T-helper 17 cell (primary cell): Measurements from ENCODE around the gene GALNTL6. TPM values are rescaled to one million over a fixed set of nuclear protein-coding genes. Genes with fewer than 3 reads are reported as not detected.

Experiments used
- ATAC-seq: fragments of 150-1000 bp; cut with Tn5 transposase; 2 replicates; pipeline ENCODE4 v1.10.0; 2021; ENCODE audit warnings: mild to moderate bottlenecking, moderate library complexity
- DNase-seq, 3 donors: peaks; one replicate each; pipeline versions ENCODE4 v3.0.0 to v3.0.0-alpha.2; 2020 to 2021
- H3K9me3 ChIP-seq: one replicate; pipeline ENCODE4 v1.7.0; 2013; ENCODE audit warnings: low read length, mild to moderate bottlenecking; ENCODE audit not compliant: control insufficient read depth, poor library complexity, severe bottlenecking
- H3K27ac Mint-ChIP-seq: one replicate; pipeline ENCODE4 v1.8.0; 2022; ENCODE audit warnings: mild to moderate bottlenecking, moderate library complexity, mixed read lengths
- H3K27me3 Mint-ChIP-seq: one replicate; pipeline ENCODE4 v1.8.0; 2022; ENCODE audit warnings: mixed read lengths
- H3K36me3 Mint-ChIP-seq: one replicate; pipeline ENCODE4 v1.8.0; 2022; ENCODE audit warnings: low read depth, mixed read lengths
- H3K4me1 Mint-ChIP-seq: one replicate; pipeline ENCODE4 v1.8.0; 2022; ENCODE audit warnings: mild to moderate bottlenecking, mixed read lengths
- H3K4me3 Mint-ChIP-seq: one replicate; pipeline ENCODE4 v1.8.0; 2022; ENCODE audit warnings: mild to moderate bottlenecking, moderate library complexity, mixed read lengths
- total RNA-seq, 4 donors: library from RNA in 2 of 4; stranded (reverse) in 2 of 4; gene quantifications; one replicate each; pipeline ENCODE4 v1.2.3 and lab custom pipeline; 2022 to 2026

GALNTL6 gene
- total RNA-seq (not detected), total RNA-seq (lab: John Stamatoyannopoulos, UW) (0 reads per million in 2 donors)

DNA sequence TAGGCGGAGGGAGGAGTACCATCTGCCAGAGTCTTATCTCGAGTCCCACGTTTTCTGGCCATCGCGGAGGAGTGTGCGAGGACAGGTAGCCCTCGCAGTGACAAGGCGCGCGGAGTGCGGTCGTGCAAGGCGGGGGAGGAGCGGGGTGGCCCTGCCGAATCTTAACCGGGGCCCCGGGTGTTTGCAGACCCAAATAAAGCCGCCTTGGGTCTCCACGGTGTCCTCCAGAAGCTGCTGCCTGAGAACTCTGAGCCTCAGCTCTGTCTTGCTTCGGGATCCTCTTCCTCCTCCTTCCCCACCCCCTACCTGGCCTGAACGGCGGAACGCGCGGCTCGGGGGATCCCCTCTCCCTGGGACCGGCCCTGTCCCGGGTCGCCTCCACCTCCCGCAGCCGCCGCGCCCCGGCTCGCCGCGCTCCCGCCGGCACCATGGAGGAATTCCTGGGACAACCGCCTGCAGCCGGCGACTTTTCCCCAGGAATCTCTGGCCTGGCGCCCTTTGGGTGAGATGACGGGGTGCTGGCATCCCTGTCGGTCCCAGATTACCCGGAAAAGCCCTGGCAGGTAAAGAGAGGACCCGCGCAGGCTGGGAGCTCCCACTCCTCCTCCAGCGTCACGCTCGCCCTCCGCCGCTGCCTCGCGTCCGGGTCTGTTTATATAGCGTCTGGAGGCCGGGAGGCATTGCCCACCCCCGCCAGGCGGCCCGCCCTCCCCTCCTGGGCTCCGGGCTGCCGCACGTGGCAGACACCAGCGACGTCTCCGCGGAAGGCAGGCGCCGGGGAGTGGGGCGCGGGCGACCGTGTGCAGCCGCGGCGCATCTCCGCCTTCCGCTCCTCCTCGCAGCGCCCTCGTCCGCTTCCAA, at the start of gene GALNTL6:
Gene GALNTL6, plus strand, starts transcription at position 740 of the 861 bp plus-strand sequence.
- H3K9me3 ChIP-seq = no peaks in the 10 kb centered on the region
- H3K27me3 Mint-ChIP-seq = peaks cover 6% of the 10 kb centered on the region
- no peak within 1 kb of the TSS for H3K27ac Mint-ChIP-seq
- H3K4me3 Mint-ChIP-seq = peak within 1 kb of the TSS; percentile 22
- H3K4me1 Mint-ChIP-seq = no peaks in the 10 kb centered on the region
- DNase-seq (no peak), ATAC-seq (no peak)
- peaks cover 2% of the 10 kb centered on the region for H3K36me3 Mint-ChIP-seq

DNA sequence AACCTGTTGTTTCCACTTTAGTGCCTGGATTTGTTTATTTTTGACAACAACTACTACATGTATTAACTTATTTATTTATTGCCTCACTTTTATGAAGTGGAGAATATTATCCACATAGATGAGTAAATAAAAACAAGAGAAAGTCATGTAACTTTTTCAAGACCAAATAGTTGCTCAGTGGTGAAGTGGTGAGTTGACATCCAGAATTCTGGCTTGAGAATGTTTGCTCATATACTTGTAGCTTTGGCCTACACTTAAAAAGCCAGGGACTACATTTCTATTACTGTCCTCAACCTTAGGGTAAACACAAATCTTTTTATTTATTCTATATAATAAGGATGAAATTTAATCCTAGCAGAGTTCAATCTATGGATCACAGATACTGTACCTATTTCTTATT, 47.7 kb upstream of the GALNTL6 start:
- ATAC-seq (no peak), DNase-seq (no peak)
- H3K9me3 ChIP-seq = no peaks in the 10 kb centered on the region
- Mint-ChIP-seq H3K27me3 (no peaks in the 10 kb centered on the region), H3K4me3 (no peak overlapping the region), H3K36me3 (no peaks in the 10 kb centered on the region), H3K27ac (no peak overlapping the region), H3K4me1 (no peaks in the 10 kb centered on the region)

DNA sequence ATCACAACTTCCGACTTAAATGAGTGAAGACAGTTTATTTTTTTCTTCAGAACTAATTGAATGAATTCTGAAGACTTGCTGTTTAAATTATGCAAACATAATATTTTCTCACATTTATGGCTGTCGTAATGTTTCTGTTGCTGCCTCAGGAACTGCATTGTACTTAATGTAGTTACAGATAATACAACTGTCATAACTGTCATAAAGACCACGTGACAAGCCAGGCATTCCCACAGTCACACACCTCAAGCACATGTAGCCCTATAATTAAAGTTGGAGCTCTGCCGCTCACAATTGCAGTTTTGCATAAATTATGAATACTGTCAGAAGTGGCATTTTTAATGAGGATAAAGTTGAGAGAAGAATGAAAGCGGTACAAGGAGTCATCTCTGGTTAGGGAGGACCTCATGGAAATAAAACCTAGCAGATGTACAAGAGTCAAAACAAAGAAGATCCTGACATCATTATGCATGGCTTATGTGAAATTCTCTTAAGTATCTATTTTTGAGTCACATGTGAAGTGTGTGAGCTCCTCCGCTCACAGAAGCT, 38.5 kb upstream of the GALNTL6 start:
- no peaks in the 10 kb centered on the region for H3K36me3 Mint-ChIP-seq
- DNase-seq (no peak), ATAC-seq (no peak)
- no peaks in the 10 kb centered on the region for H3K27me3 Mint-ChIP-seq
- no peaks in the 10 kb centered on the region for H3K4me1 Mint-ChIP-seq
- H3K9me3 ChIP-seq = no peaks in the 10 kb centered on the region
- H3K4me3 Mint-ChIP-seq = no peak overlapping the region
- no peak overlapping the region for H3K27ac Mint-ChIP-seq

DNA sequence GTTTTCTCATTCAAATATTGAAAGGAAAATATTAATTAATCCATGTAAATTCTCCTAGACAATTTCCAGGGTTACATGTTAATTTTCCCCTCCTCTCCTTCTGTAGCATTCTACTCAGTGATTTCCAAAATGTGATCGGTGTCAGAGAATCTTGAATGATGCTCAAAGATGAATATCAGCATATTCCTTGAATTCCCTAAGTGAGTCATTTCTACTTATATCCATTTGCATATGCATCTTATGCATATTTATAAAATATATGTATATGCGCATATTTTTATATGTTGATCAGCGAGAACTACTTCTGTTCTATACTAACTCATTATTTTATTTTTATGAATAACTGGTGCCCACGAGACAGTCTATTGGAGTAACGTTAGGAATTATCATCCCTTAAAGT, 33.9 kb upstream of the GALNTL6 start:
- H3K9me3 ChIP-seq = no peaks in the 10 kb centered on the region
- H3K27ac Mint-ChIP-seq = no peak overlapping the region
- no peaks in the 10 kb centered on the region for H3K4me1 Mint-ChIP-seq
- no peak for ATAC-seq
- no peak overlapping the region for H3K4me3 Mint-ChIP-seq
- no peaks in the 10 kb centered on the region for H3K27me3 Mint-ChIP-seq
- DNase-seq = no peak
- H3K36me3 Mint-ChIP-seq = no peaks in the 10 kb centered on the region

DNA sequence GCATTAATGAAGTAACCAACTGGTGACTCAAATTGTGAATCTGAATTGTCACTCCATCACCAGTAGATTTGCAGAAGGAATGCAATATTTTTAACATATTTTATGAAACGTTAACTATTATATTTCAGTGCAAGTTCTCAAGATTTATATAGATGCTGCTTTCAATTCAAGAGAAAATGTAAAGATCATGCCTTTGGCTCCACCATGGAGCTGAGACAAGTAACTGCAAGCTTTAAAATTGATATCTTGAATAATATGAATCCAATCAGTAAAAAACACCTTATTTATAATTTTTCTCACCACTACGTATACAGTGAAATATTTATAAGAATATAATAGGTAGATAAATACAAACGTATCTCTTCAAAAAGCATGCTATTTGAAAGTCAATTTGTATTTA, 27.8 kb upstream of the GALNTL6 start:
- Mint-ChIP-seq H3K4me3 (no peak overlapping the region), H3K4me1 (no peaks in the 10 kb centered on the region), H3K36me3 (no peaks in the 10 kb centered on the region), H3K27me3 (no peaks in the 10 kb centered on the region), H3K27ac (no peak overlapping the region)
- DNase-seq (no peak), ATAC-seq (no peak)
- H3K9me3 ChIP-seq = no peaks in the 10 kb centered on the region

DNA sequence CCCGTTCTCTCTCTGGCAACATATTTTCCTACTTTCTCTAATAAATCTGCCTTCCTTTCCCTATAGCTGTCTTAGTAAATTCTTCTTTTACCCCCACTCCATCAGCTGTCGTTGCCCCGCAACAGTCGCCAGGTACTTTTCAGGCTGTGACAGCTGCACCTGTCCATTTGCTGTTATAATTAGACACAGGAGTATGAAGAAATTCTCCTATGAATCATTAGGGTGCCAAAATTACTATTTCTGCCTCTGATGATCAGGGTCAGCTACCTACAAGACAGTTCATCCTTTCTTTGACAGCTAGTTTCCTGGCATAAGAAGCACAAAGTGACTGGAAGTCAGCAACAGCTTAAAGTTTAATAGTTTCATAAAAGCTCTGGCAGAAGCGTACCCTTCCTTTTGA, 19.5 kb upstream of the GALNTL6 start:
- no peaks in the 10 kb centered on the region for H3K4me1 Mint-ChIP-seq
- DNase-seq (no peak), ATAC-seq (no peak)
- no peaks in the 10 kb centered on the region for H3K36me3 Mint-ChIP-seq
- H3K4me3 Mint-ChIP-seq = no peak overlapping the region
- H3K27ac Mint-ChIP-seq = no peak overlapping the region
- no peaks in the 10 kb centered on the region for H3K9me3 ChIP-seq
- no peaks in the 10 kb centered on the region for H3K27me3 Mint-ChIP-seq

DNA sequence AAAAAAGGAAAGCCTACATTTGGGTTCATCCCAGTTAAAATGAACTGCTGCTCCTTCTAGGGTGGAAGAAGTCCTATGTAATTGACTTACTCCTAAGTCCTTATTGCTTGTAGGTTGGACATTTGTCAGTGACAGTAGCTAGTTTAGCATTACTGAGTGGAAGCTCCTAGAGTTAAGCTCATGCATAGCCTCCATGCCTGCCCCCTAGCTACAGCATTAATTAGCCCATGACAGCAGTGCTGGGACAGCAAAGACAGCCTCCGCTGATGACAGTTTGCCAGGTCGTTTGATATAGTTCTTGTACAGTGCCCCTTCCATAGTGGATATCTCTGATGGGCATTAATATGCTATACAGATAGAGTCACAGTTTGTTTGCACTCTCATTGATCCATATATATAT, 18.7 kb upstream of the GALNTL6 start:
- Mint-ChIP-seq H3K36me3 (no peaks in the 10 kb centered on the region), H3K27ac (no peak overlapping the region), H3K4me1 (no peaks in the 10 kb centered on the region), H3K27me3 (no peaks in the 10 kb centered on the region), H3K4me3 (no peak overlapping the region)
- ATAC-seq = no peak
- no peak for DNase-seq
- H3K9me3 ChIP-seq = no peaks in the 10 kb centered on the region

DNA sequence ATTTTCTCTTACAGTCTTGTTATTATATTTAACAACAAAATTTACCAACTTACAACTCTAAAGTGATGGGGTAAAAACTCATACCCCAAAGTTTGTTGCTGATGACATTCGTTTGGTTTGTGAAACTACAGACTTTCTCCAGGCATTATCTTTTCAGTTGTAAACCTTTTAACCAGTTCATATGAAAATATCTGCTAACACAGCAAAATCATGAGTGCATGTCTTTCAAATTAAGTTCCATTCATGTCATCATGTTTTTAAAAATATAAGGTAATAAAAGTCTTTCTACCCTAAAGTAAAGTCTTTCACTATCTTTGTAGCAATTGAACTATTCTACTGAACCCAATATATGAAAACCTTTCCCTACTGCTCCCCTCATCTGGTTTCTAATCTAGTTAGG, 3.4 kb upstream of the GALNTL6 start:
- ATAC-seq (no peak), DNase-seq (no peak)
- Mint-ChIP-seq H3K4me1 (no peaks in the 10 kb centered on the region), H3K27me3 (peaks cover 6% of the 10 kb centered on the region), H3K36me3 (peaks cover 2% of the 10 kb centered on the region), H3K4me3 (no peak overlapping the region), H3K27ac (no peak overlapping the region)
- H3K9me3 ChIP-seq = no peaks in the 10 kb centered on the region

DNA sequence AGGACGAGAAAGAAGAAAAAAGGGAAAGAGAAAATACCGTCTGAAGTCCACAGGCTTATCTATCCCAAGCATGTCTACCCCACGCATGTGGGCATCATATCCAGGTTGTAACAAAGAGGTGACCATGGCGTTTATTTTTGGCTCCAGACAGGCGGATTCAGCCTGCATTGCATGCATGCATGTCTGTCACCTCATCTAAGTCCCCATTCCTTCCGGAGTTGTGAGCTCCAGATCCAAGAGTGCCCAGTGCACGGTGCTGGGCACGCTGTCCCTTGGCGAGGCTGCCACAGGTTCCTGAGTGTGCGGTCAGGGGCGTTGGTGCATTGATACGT, 905 bp upstream of the GALNTL6 start:
- H3K9me3 ChIP-seq = no peaks in the 10 kb centered on the region
- no peaks in the 10 kb centered on the region for H3K4me1 Mint-ChIP-seq
- no peak overlapping the region for H3K4me3 Mint-ChIP-seq
- H3K27ac Mint-ChIP-seq = no peak overlapping the region
- DNase-seq (no peak), ATAC-seq (no peak)
- peaks cover 2% of the 10 kb centered on the region for H3K36me3 Mint-ChIP-seq
- peaks cover 6% of the 10 kb centered on the region for H3K27me3 Mint-ChIP-seq

DNA sequence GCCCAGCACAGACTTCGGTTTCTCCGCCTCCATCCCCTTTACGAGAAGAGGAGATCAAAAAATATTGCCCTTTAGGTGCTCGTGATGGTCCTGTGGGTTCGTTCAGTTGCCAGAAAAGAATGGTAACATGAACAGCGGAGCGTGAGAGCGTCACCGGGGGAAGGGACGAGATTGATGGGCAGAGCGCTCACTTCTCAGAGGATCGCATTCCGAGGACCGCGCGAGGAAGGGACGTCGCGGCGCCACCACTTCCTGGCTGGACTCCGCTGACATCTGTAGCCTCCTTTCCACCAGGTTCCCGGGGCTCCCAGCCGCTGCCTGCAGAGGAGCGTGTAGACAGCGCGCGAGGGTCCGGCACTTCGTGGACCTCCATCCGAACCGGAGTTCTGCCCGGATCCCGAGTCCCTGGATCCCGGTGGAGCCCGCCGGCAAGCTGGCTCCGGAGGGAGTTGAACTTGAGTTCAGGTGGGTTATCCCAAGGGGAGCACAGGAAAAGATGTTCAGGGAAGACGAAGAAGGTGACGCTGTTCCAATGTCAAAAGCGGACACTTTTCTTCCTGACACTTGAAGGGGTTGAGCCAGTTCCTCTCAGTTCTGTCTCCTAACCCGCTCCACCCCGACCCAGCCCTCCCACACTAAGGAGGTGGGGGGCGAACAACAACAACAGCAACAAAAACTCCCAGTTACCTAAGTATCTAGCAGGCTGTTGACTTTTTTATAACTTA, 484 bp downstream of the GALNTL6 start:
- no peaks in the 10 kb centered on the region for H3K4me1 Mint-ChIP-seq
- DNase-seq (no peak), ATAC-seq (no peak)
- H3K36me3 Mint-ChIP-seq = peaks cover 2% of the 10 kb centered on the region
- H3K27me3 Mint-ChIP-seq = peaks cover 6% of the 10 kb centered on the region
- H3K27ac Mint-ChIP-seq = no peak overlapping the region
- H3K4me3 Mint-ChIP-seq = peak overlapping the region; percentile 22
- no peaks in the 10 kb centered on the region for H3K9me3 ChIP-seq

DNA sequence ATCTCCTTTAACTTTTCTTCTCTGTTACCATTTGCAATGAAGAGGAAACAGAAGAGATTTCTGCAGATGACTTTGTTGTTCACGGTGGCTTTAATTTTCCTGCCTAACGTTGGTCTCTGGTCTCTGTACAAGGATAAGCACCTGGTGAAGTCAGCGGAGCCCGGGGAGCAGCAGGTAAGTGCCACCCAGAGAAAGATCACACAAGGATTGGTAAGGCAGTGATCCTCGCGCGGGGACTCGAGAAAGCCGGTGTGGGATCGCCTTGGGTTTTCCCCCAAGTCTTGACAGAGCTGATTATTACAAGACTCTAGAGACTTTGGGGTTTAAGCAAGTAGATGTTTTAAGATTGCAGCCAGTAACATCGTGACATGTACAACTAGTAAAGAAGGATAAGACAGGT, 1.3 kb downstream of the GALNTL6 start:
- no peaks in the 10 kb centered on the region for H3K4me1 Mint-ChIP-seq
- H3K36me3 Mint-ChIP-seq = peaks cover 2% of the 10 kb centered on the region
- no peak overlapping the region for H3K4me3 Mint-ChIP-seq
- peaks cover 6% of the 10 kb centered on the region for H3K27me3 Mint-ChIP-seq
- no peak overlapping the region for H3K27ac Mint-ChIP-seq
- ATAC-seq (no peak), DNase-seq (no peak)
- H3K9me3 ChIP-seq = no peaks in the 10 kb centered on the region

DNA sequence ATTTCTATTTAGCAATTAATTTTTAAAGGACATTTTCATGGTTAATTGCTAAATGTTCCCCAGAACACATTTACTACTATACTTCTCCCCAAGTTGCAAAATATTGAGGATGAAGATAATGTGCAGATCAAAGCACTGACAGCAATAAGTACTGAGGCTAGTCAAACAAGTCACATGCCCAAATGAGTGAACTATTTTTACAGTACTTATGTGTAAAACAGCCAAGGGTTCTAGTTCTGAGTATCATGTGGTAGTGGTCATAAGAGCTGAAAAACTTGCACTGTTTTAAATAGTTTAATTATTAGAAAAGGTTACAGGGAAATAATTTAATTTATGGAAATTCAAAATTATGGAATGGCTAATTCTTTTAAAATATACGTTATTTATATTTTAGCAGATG, 3.8 kb downstream of the GALNTL6 start:
- Mint-ChIP-seq H3K4me1 (no peaks in the 10 kb centered on the region), H3K27ac (no peak overlapping the region), H3K27me3 (peaks cover 6% of the 10 kb centered on the region), H3K4me3 (no peak overlapping the region), H3K36me3 (peaks cover 1% of the 10 kb centered on the region)
- DNase-seq (no peak), ATAC-seq (no peak)
- H3K9me3 ChIP-seq = no peaks in the 10 kb centered on the region

DNA sequence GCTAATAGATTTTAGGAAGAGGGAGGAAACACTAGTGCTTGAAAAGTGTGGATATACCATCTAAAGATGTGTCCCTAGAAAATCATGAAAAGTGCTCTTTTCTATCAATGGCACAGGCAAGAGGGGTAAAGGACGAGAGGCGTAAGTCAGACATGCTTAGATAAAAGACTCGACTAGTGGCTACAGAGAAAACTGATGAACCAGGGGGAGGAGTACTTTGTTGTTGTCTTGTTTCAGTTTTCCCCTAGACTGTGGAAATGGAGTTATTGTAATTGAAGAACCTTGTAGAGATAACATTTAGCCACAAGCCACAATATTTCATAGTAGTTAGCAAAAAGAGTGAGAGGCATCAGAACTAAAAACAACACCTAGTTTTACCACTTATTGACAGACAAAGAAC, 21.4 kb downstream of the GALNTL6 start:
- no peaks in the 10 kb centered on the region for H3K36me3 Mint-ChIP-seq
- no peaks in the 10 kb centered on the region for H3K4me1 Mint-ChIP-seq
- no peak for DNase-seq
- no peak for ATAC-seq
- H3K4me3 Mint-ChIP-seq = no peak overlapping the region
- no peaks in the 10 kb centered on the region for H3K27me3 Mint-ChIP-seq
- H3K9me3 ChIP-seq = no peaks in the 10 kb centered on the region
- no peak overlapping the region for H3K27ac Mint-ChIP-seq
